ENCODE results near the gene EBF4.
"Not testable (repeated sequence)": the region's sequence is repeated elsewhere in the genome, so short reads cannot be mapped to it uniquely, and the experiment has no call there.

The EBF4 gene

DNA sequence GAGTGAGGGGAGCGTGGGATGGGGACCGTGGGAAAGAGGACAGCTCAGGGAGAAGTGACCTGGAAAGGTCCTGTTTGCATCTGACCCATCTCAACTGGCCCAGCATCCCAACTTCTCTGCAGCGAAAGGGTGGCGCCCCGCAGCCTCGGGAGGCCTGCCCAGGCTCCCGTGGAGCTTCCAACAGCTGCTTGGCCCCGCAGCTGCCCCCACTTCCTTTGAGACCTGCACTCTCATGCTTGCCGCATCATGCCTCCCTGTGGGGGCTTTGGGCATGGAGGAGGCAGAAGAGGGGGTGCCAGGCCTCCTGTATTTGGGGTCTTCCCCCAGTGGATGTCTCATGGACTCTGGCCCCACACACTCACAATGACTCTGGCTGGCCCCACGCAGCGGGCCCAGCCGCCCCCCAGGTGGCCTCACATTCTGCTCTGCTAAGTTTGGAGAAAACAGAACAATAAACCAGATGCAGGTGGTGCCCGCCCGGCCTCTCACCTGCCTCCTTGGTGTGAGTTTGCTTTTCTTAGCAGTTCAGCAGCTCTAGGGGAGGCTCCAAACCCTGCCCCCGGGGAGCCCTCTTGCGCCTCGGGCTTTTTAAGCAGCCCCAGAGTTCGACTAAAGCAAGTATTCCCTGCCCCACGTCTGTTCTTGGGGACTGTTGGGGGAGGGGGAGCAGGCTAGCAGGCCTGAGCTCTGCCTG, 67.2 kb downstream of the EBF4 start:
- no peak for DNase-seq

DNA sequence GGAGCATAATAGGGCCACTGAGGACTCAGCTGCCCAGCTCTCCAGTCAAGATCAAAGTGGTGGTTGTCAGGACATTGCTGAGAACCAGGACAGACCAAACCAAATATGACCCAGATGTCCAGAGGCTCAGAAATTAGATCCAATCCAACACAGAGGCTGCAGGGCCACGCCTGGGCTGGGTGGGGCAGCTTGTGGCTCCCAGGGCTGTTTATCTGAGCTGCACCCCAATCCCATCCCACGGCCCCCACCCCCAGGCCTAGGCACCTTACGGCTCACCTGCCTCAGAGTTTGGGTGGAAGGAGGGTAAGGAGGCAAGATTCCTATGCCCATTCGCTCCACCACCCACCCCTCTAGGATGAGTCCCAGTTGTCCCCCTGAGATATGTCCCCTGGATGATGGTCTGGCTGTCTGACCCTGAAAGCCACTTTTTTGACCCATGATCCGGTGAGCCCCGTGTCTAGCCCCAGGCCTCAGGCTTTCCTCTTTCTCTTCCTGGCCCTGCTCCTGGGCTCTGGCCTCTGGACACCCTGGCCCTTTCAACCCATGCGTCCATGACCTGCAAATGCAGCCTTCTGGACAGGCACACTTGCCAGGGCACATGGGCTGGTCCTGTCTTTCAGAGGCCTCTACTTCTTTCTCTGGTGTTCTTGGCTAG, 67.8 kb downstream of the EBF4 start:
- no peak for DNase-seq

DNA sequence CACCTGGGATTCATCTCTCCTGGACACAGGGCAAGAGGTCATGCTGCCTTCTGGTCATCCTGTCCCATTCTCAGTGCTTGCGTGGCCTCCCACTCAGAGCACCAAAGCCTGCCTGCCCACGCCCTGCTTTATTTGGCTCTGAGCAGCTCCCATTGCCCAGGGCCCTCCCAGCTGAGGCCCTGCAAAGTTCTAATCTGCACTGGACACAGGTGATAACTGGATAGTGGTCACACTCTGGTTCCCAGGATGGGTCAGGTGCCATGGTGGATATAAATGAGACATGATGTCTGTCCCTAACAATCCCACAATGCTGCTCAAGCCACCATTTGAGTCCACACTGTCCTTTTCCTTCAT, 68.3 kb downstream of the EBF4 start:
- no peak for DNase-seq

DNA sequence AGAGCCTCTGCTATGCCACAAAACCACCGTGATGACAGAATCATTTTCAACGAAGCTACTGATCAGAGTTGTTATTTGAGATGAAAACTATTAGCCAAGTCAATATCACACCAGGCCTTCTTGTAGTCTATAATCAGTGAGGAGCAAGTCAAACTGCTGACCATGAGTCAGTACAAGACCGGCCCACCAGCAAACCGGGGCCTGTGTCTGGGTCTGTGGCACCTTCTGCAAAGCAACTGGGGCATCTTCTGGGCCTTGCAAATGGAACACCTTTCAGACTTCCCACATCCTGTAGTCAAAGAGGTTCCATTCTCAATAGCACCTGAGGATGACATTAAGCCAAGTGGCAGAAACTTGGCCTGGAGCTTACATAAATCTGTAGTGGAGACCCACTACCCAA, 69.3 kb downstream of the EBF4 start:
- no peak for DNase-seq

DNA sequence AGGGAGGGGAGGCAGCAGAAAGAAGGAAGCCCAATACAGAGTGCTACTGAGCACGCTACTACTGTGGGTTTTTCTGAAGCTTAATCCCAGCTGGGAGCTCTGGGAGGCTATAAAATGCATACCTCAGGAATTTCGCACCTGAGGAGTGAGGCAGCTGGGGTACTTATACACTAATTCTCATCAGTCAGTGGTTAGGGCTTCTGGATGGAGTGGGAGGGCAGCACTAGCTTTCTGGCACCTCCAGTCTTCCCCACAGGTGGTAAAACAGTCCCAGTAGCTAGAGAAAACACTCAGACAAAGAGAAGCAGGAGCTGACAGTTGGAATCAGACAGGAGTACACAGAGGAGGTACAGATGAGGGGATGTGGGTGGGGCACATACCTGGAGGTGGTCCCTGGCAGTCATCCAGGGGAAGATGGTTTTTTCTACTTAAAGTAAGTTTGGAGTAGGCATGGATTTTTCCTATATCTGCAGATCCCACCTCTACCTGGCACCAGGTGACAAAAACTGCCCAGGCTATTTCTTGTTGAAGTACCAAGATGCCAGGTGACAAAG, 70.1 kb downstream of the EBF4 start:
- no peak for DNase-seq

DNA sequence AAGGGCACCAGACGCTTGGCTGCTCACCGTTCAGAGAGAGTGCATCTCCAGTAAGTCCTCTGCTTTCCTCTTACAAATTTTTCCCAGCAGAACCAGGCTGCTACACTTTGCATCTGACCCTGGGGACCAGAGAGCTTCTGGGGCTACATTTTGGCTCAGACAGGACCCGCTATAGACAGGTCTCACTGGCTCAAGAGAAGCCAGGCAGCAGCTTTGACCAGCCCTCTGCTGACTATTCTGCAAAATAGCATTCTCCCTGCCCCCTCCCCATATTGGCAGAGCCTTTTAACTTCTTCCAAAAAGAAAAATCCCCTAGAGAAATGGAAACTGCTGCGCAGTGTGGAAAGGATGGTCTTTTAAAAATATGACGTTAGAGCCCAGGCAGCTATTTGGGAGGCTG, 70.6 kb downstream of the EBF4 start:
- DNase-seq: no peak

DNA sequence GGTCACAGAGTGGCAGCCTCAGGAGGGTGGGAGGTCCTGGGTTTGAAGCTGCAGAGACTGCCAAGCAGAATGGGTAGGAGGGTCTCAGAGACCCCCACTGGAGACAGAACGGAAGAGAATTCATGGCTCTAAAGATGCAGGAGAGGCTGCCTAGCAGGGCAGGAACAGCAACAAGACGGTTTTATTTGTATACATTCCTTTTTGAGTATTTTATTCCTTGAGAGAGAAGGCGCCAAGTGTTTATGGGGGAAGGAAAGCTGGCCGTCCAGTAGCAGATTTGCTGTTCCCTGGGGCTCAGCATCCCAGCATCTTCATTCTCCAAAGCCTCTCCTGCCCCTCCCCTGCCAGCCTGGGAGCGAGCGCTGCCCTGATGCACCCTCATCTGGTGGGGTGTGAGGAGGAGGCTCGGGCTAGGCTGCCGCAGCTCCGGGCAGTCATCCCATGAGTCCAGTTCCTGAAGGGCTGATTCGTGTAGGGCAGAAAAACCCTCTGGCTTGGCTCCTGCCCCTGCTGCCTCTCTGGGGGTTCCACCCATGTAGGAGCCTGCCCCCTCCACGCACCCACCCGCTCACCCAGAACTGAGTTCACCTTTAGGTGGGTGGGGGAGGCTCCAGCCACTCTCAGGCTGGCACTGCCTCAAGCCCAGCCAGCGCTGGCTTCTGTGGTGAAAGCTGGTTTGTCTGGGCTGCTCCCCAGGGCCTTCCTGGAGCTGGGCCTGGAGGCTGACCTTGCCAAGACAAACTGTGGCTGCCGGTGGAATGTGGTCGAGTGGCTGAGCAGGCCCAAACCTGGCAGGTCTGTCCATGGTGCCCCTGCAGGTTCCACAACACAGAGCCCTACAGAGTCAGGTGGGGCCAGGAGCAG, 75.4 kb downstream of the EBF4 start:
- no peak for DNase-seq

DNA sequence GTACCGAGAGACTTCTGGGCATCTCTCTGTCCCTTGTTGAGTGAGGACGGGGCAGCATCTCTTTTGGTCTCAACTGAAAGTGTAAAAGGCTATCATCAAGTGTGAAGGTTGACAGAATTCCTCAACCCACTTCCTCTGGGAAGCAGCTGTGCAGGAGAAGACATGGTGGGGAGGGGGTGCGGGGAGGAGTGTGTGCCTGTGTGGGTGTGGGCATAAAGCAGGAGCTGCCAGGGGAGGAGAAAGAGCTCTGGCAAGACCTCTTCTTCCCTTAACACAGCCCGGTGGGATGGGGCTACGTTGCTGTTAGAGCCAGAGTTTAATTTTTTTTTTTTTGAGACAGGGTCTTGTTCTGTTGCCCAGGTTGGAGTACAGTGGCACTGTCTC, 76.0 kb downstream of the EBF4 start:
- DNase-seq: no peak

DNA sequence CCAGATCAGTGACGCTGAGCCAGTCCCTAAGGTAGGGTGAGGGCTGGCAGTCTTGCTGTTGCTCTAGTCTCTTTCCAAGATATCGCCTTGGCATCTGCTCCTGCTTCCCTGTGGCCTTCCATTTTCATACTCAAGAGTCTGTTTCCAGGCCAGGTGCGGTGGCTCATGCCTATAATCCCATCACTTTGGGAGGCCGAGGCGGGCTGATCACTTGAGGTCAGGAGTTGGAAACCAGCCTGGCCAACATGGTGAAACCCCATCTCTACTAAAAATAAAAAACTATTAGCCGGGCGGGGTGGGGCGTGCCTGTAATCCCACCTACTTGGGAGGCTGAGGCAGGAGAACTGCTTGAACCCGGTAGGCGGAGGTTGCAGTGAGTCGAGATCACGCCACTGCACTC, 77.5 kb downstream of the EBF4 start:
- not testable (repeated sequence) for DNase-seq

DNA sequence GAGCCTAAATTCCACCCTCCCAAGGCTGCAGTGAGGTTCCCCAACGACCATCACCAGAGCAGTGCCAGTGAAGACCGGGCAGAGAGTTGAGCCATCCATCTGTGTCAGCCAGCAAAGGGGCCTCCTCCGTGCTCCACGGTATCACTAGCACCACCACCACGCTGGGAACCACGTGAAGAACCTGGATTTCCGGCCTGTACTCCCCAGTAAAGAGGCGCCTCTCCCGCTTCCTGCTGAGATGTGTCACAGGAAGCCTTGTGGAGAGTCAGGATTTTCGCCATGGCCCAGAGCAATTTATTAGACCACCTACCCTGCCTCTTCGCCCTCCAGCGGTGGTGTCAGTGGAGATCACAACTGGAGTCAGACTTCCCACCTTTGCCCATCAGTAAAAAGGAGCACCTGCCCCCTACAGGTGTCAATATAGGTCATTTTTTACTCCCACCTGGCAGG, 79.1 kb downstream of the EBF4 start:
- DNase-seq: no peak

DNA sequence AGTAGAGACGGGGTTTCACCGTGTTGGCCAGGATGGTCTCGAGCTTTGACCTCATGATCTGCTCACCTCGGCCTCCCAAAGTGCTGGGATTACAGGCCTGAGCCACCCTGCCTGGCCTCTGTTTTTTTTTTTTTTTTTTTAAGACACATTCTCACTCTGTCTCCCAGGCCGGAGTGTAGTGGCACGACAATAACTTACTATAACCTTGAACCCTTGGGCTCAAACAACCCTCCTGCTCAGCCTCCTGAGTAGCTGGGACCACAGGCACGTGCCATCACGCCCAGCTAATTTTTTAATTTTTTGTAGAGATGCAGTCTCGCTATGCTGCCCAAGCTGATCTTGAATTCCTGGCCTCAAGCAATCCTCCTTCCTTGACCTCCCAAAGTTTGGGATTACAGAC, 81.2 kb downstream of the EBF4 start:
- DNase-seq: no peak

DNA sequence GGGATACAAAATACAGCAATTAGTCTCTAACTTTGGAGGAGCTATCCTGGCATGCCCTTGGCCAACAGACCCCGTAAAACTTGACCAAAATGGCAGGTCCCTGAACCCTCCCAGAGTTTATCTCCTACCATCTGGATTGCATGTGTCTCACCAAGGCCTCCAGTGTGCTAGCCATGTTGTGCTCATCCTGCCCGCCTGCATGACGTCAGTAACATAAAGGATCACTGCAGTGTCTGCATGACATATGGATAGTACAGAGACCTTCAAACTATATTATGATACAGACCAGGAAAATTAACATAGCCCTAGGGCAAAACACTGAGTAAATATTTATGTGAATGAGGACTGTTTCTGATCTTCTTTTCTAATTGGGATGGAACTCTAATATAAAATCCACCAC, 82.6 kb downstream of the EBF4 start:
- DNase-seq: no peak

DNA sequence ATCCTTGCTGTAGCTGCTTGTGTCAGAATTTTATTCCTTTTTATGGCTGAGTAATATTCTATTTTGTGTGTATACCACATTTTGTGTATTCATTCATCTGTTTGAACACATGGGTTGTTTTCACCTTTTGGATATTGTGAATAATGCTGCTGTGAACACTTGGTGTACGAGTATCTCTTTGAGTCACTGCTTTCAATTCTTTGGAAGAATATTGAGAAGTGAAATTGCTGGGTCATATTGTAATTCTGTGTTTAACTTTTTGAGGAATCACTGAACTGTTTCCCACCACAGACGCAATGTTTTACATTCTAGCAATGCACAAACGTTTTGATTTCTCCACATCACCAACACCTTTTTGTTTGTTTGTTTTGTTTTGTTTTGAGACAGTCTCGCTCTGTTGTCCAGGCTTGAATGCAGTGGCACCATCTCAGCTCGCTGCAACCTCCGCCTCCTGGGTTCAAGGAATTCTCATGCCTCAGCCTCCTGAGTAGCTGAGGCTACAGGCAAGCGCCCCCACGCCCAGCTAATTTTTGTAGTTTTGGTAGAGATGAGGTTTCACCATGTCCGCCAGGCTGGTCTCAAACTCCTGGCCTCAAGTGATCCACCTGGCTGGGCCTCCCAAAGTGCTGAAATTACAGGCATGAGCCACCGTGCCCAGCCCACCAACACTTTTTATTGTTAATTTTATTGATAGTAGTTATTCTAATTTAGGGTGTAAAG, 86.2 kb downstream of the EBF4 start:
- DNase-seq: no peak

DNA sequence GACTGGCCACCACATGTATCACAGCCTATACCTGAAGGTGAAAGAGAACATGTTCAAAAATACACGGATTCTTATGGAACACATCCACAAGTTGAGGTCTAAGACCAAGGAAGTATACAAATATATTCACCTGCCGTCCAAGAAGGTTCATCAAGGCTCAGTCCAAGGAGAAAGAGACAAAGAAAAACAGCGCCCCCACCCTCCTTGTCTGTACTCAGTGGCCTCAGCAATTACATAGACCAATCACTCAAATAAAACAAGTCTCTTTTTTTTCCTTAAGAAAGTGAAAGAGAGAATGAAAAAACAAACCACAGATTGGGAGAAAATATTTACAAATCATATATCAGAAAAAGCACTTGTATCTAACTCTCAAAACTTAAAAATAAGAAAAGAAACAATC, 88.4 kb downstream of the EBF4 start:
- no peak for DNase-seq

DNA sequence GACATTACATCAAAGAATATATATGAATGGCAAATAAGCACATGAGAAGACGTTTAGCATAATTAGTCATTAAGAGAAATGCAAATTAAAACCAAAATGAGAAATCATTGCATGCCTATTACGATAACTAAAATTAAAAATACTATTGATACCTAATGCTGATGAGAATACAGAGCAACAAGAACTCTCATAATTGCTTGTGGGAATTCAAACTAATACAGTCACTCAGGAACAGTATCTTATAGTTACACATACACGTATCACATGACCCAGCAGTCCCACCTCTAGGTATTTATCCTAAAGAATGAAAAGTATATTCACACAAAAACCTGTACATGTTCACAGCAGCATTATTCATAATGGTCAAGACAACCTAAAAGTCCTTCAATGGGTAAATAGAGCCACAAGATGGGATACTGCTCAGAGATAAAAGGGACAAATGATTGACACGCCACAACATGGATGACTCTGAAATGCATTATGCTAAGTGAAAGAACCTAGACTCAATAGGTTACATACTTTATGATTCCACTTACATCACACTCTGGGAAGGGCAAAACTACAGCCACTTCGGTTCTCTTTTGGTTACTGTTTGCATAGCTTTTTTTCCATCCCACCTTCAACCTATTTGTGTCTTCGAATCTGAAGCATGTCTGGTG, 91.5 kb downstream of the EBF4 start:
- no peak for DNase-seq

DNA sequence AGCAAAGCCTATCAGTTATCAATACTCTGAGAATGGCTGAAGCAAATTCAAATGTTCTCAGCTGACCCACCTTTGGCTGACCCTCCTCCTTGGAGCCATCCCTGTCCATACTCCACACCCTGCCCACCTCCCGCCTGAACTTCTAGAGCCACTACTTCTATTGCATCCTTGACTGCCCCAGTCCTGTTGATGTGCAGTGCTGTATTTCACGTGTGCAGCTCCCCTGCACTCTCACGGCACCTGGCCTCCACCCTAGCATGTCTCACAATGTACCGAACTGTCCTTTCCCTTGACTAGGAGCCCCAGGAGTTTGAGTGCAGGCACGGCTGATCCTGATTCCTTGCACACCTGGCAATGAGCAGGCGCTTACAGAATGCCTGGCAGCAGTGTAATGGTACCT, 100.9 kb downstream of the EBF4 start:
- no peak for DNase-seq

DNA sequence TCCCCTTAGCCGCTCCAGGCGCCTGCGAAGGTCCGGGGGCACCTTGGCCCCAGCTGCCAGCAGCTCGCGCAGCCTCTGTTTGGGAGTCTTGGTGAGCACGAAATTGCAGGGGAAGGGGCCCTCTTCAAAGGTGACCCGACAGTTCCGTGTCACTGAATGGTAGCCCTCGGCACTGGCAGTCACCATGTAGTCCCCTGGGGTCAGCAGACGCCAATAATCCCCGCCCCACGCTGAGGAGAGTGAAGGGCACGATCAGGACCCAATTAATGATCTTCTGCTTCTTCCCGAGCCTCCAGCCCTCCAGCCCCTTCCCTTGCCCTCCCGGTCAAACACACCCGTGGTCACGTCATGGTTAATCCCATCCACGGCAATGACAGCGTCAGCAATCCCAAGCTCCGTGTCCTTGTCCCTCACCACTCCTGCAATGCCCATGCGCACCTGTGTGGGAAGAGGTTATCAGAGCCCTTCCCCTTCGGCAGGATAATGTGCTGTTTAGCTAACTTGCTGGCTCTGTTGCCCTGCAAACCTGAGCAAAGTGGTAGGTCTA, 101.7 kb downstream of the EBF4 start:
- DNase-seq: no peak

DNA sequence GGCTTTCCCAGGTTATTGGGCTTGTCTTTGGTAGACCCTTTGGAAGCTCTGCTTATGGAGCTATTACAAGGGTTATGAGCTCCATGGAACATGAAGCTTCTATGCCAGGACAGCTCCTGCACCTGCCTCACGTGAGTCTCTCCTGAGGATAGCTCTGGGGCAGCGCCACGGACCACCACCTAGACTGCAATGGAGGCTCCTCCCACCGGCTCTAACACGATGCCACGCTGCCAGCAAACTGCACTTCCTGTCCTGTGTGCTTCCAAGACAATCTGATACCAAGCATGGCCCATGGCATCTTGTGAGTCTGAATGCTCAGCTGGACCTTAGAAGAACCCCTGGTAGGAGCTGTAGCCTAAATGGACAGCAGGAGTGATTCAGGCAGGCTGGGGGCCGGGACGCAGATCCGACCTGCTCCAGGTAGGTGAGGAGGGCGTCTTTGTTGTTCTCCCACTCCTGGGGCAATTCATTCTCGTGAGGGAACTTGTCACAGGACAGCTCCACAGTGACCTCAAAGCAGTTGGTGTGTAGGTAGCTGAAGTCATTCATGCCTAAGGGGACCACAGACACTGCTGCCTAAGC, 102.4 kb downstream of the EBF4 start:
- no peak for DNase-seq

DNA sequence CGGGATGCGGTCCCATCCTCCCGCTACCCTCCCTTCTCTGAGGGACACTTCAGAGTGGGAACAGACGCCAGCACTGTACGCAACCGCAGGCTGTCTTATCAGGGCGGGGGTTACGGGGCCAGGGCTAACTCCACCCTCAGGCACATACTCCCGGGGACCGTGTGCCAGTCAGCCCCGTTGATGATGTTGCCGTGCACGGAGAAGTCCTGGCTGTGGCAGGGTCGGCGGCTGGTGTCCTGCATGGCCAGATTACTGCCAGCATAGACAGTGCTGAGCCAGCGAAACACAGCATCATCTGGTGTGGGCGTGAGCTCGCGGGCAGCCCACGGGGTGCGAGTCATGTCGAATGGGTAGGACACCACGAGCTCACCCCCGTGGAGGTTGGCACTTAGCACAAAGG, 102.9 kb downstream of the EBF4 start:
- no peak for DNase-seq

DNA sequence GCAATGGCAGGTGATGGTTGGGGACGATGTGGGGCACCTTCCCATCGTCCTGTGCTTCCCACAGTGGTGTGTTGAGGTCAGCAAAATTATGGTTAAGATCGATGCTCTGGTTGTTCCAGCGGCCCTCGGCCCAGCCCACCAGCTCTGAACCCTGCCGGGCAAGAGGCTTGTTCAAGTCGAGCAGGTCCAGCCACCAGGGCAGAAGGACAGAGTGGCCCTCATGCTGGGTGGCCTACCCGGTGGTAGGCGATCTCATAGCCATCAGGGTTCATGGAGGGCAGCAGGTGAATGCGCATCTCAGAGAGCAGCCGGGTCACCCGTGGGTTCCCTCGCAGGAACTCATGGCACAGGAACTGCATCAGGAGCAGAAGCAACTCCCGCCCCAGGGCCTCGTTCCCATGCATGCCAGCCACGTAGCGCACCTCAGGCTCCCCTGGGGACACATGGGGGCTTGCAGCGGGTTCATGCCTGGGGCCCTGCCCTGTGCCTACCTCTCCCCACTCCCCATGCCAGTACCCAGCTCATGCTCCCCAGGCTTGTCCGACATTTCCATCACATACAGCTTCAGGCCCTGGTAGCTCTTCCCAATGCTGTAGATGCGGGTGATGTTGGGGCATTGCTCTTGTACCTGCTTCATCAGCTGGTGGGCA, 103.6 kb downstream of the EBF4 start:
- no peak for DNase-seq
